ENCODE data around the gene PLAU.

The PLAU gene

GRCh38 chr10:73922007-73922863 is 11.3 kb downstream of the PLAU start:
- TF ChIP-seq SUZ12 (IDR thresholded peaks at IDR 0.05) (no peak), LEF1 (IDR thresholded peaks at IDR 0.05; ENCODE audit: borderline replicate concordance) (no peak), CTBP1 (IDR thresholded peaks at IDR 0.05; ENCODE audit: borderline replicate concordance) (no peak), ELF4 (IDR thresholded peaks at IDR 0.05) (no peak), HDGF (IDR thresholded peaks at IDR 0.05; ENCODE audit: borderline replicate concordance) (no peak), FOXM1 (IDR thresholded peaks at IDR 0.05; ENCODE audit: borderline replicate concordance) (no peak), NFRKB (IDR thresholded peaks at IDR 0.05) (no peak), ARNT (IDR thresholded peaks at IDR 0.05) (no peak), L3MBTL2 (conservative IDR thresholded peaks at IDR 0.05) (no peak), BHLHE40 (IDR thresholded peaks at IDR 0.05; ENCODE audit: borderline replicate concordance) (no peak), ZNF384 (IDR thresholded peaks at IDR 0.05) (no peak), PKNOX1 (IDR thresholded peaks at IDR 0.05) (no peak), FOXA1 (IDR thresholded peaks at IDR 0.05) (no peak), TARDBP (IDR thresholded peaks at IDR 0.05) (no peak), SP1 (IDR thresholded peaks at IDR 0.05) (no peak)
- CTCF ChIA-PET = interaction anchor here (1.6 kb wide), 1 partner anchor 36 kb away, joined by 3 read pairs; no protein-coding TSS in a partner anchor
- no peak for DNase-seq (ENCODE audit: extremely low spot score)
- POLR2A ChIA-PET = no interaction called here

GRCh38 chr10:73922864-73923133 is 11.9 kb downstream of the PLAU start:
- TF ChIP-seq L3MBTL2 (conservative IDR thresholded peaks at IDR 0.05) = no peak
- no peak for TF ChIP-seq HDGF (IDR thresholded peaks at IDR 0.05; ENCODE audit: borderline replicate concordance)
- TF ChIP-seq ELF4 (IDR thresholded peaks at IDR 0.05) = no peak
- no peak for TF ChIP-seq LEF1 (IDR thresholded peaks at IDR 0.05; ENCODE audit: borderline replicate concordance)
- CTCF ChIA-PET = no interaction called here
- DNase-seq (ENCODE audit: extremely low spot score) = no peak
- POLR2A ChIA-PET = no interaction called here

- TF ChIP-seq ELF4 (IDR thresholded peaks at IDR 0.05) (no peak), FOXA1 (IDR thresholded peaks at IDR 0.05) (no peak), BHLHE40 (IDR thresholded peaks at IDR 0.05; ENCODE audit: borderline replicate concordance) (no peak), TARDBP (IDR thresholded peaks at IDR 0.05) (no peak), FOXM1 (IDR thresholded peaks at IDR 0.05; ENCODE audit: borderline replicate concordance) (no peak), SUZ12 (IDR thresholded peaks at IDR 0.05) (no peak), LEF1 (IDR thresholded peaks at IDR 0.05; ENCODE audit: borderline replicate concordance) (no peak), ZNF384 (IDR thresholded peaks at IDR 0.05) (no peak), ARNT (IDR thresholded peaks at IDR 0.05) (no peak), L3MBTL2 (conservative IDR thresholded peaks at IDR 0.05) (no peak), HDGF (IDR thresholded peaks at IDR 0.05; ENCODE audit: borderline replicate concordance) (no peak), PKNOX1 (IDR thresholded peaks at IDR 0.05) (no peak), CTBP1 (IDR thresholded peaks at IDR 0.05; ENCODE audit: borderline replicate concordance) (no peak), SP1 (IDR thresholded peaks at IDR 0.05) (no peak), FOXK2 (IDR thresholded peaks at IDR 0.05) (no peak), NFRKB (IDR thresholded peaks at IDR 0.05) (no peak)
- ChIA-PET POLR2A (no interaction called here), CTCF (interaction anchor here (0.8 kb wide), 1 partner anchor 16 kb away, joined by 5 read pairs; no protein-coding TSS in a partner anchor)
- DNase-seq (ENCODE audit: extremely low spot score) = no peak
Observed at GRCh38 chr10:73923935-73924598, 13.1 kb downstream of the PLAU start.

- ChIA-PET POLR2A (no interaction called here), CTCF (no interaction called here)
- no peak for DNase-seq (ENCODE audit: extremely low spot score)
Observed at GRCh38 chr10:73924935-73925334, 14.0 kb downstream of the PLAU start.

GRCh38 chr10:73925539-73925938 is 14.6 kb downstream of the PLAU start:
- CTCF ChIA-PET = no interaction called here
- TF ChIP-seq L3MBTL2 (conservative IDR thresholded peaks at IDR 0.05) (no peak), FOXM1 (IDR thresholded peaks at IDR 0.05; ENCODE audit: borderline replicate concordance) (no peak), TARDBP (IDR thresholded peaks at IDR 0.05) (no peak), PKNOX1 (IDR thresholded peaks at IDR 0.05) (no peak), ELF4 (IDR thresholded peaks at IDR 0.05) (no peak), SUZ12 (IDR thresholded peaks at IDR 0.05) (no peak), CTBP1 (IDR thresholded peaks at IDR 0.05; ENCODE audit: borderline replicate concordance) (no peak), SP1 (IDR thresholded peaks at IDR 0.05) (no peak), BHLHE40 (IDR thresholded peaks at IDR 0.05; ENCODE audit: borderline replicate concordance) (no peak), LEF1 (IDR thresholded peaks at IDR 0.05; ENCODE audit: borderline replicate concordance) (no peak), FOXA1 (IDR thresholded peaks at IDR 0.05) (no peak), NFRKB (IDR thresholded peaks at IDR 0.05) (no peak), HDGF (IDR thresholded peaks at IDR 0.05; ENCODE audit: borderline replicate concordance) (no peak)
- POLR2A ChIA-PET = no interaction called here
- no peak for DNase-seq (ENCODE audit: extremely low spot score)

More at GRCh38 chr10:73924935-73925334, 14.0 kb downstream of the PLAU start:
- TF ChIP-seq ELF4 (IDR thresholded peaks at IDR 0.05) (no peak), BHLHE40 (IDR thresholded peaks at IDR 0.05; ENCODE audit: borderline replicate concordance) (no peak), NFRKB (IDR thresholded peaks at IDR 0.05) (no peak), CTBP1 (IDR thresholded peaks at IDR 0.05; ENCODE audit: borderline replicate concordance) (no peak), PKNOX1 (IDR thresholded peaks at IDR 0.05) (no peak), HDGF (IDR thresholded peaks at IDR 0.05; ENCODE audit: borderline replicate concordance) (no peak), FOXM1 (IDR thresholded peaks at IDR 0.05; ENCODE audit: borderline replicate concordance) (no peak), LEF1 (IDR thresholded peaks at IDR 0.05; ENCODE audit: borderline replicate concordance) (no peak), SP1 (IDR thresholded peaks at IDR 0.05) (no peak), ZNF384 (IDR thresholded peaks at IDR 0.05) (no peak), ARNT (IDR thresholded peaks at IDR 0.05) (no peak), TARDBP (IDR thresholded peaks at IDR 0.05) (no peak), FOXA1 (IDR thresholded peaks at IDR 0.05) (no peak), SUZ12 (IDR thresholded peaks at IDR 0.05) (no peak), FOXK2 (IDR thresholded peaks at IDR 0.05) (no peak), L3MBTL2 (conservative IDR thresholded peaks at IDR 0.05) (no peak)

Measured in HEK293T (cell line).